ENCODE measurements around the gene DOP1A. TPM values are rescaled to one million over a fixed set of nuclear protein-coding genes. Genes with fewer than 3 reads are reported as not detected.

DOP1A gene
- total RNA-seq, 1 donor from 2014 or later: 23.1 TPM

GRCh38 chr6:83138118-83138722 lies 70.7 kb downstream of the DOP1A start:
- Mint-ChIP-seq H3K36me3 (ENCODE audit: unreplicated experiment) (peaks cover 43% of the 10 kb centered on the region), H3K4me1 (ENCODE audit: unreplicated experiment) (no peaks in the 10 kb centered on the region), H3K9me3 (ENCODE audit: unreplicated experiment) (no peaks in the 10 kb centered on the region), H3K4me3 (ENCODE audit: unreplicated experiment) (no peak overlapping the region), H3K27ac (ENCODE audit: unreplicated experiment) (no peak overlapping the region), H3K27me3 (ENCODE audit: unreplicated experiment) (no peaks in the 10 kb centered on the region)
- TF ChIP-seq, protein P1, sequence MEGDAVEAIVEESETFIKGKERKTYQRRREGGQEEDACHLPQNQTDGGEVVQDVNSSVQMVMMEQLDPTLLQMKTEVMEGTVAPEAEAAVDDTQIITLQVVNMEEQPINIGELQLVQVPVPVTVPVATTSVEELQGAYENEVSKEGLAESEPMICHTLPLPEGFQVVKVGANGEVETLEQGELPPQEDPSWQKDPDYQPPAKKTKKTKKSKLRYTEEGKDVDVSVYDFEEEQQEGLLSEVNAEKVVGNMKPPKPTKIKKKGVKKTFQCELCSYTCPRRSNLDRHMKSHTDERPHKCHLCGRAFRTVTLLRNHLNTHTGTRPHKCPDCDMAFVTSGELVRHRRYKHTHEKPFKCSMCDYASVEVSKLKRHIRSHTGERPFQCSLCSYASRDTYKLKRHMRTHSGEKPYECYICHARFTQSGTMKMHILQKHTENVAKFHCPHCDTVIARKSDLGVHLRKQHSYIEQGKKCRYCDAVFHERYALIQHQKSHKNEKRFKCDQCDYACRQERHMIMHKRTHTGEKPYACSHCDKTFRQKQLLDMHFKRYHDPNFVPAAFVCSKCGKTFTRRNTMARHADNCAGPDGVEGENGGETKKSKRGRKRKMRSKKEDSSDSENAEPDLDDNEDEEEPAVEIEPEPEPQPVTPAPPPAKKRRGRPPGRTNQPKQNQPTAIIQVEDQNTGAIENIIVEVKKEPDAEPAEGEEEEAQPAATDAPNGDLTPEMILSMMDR (IDR thresholded peaks at IDR 0.05): no peak
- no peak for DNase-seq (ENCODE audit: extremely low spot score, unreplicated experiment)

DNA sequence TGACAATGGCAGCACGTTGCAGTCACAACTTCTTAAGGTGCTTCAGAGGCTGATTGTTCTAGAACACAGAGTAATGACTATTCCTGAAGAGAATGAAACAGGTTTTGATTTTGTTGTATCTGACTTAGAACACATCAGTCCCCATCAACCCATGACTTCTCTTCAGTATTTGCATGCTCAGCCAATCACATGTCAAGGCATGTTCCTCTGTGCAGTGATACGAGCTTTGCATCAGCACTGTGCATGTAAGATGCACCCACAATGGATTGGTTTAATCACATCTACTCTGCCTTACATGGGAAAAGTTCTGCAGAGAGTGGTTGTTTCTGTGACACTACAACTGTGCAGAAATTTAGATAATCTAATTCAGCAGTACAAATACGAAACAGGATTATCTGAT lies 71.3 kb downstream of the DOP1A start:
- H3K36me3 Mint-ChIP-seq (ENCODE audit: unreplicated experiment): peaks cover 48% of the 10 kb centered on the region
- no peaks in the 10 kb centered on the region for H3K9me3 Mint-ChIP-seq (ENCODE audit: unreplicated experiment)
- no peaks in the 10 kb centered on the region for H3K4me1 Mint-ChIP-seq (ENCODE audit: unreplicated experiment)
- no peaks in the 10 kb centered on the region for H3K27me3 Mint-ChIP-seq (ENCODE audit: unreplicated experiment)
- no peak overlapping the region for H3K4me3 Mint-ChIP-seq (ENCODE audit: unreplicated experiment)
- no peak overlapping the region for H3K27ac Mint-ChIP-seq (ENCODE audit: unreplicated experiment)
- TF ChIP-seq, protein P1 (IDR thresholded peaks at IDR 0.05): no peak
- DNase-seq (ENCODE audit: extremely low spot score, unreplicated experiment): no peak

DNA sequence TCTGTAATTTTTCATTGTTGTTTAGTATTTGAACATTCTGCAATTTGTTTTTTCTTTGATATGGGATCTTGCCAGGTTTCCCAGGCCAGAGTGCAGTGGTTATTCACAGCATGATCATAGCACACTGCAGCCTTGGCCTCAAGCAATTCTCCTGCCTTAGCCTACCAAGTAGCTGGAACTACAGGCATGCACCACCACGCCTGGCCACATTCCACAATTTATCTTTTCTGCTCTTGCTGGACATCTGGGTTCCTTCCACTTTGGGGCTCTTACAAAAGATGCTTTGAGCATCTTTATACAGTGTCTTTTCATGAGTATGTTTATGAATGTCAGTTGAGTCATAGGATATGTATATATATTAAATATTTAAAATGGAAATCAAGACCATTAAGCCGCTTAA lies 83.6 kb downstream of the DOP1A start:
- Mint-ChIP-seq H3K27me3 (ENCODE audit: unreplicated experiment) (no peaks in the 10 kb centered on the region), H3K4me1 (ENCODE audit: unreplicated experiment) (peaks cover 7% of the 10 kb centered on the region), H3K27ac (ENCODE audit: unreplicated experiment) (no peak overlapping the region), H3K9me3 (ENCODE audit: unreplicated experiment) (no peaks in the 10 kb centered on the region), H3K36me3 (ENCODE audit: unreplicated experiment) (peaks cover 44% of the 10 kb centered on the region), H3K4me3 (ENCODE audit: unreplicated experiment) (no peak overlapping the region)
- DNase-seq (ENCODE audit: extremely low spot score, unreplicated experiment): no peak
- TF ChIP-seq, protein P1 (IDR thresholded peaks at IDR 0.05): no peak

DNA sequence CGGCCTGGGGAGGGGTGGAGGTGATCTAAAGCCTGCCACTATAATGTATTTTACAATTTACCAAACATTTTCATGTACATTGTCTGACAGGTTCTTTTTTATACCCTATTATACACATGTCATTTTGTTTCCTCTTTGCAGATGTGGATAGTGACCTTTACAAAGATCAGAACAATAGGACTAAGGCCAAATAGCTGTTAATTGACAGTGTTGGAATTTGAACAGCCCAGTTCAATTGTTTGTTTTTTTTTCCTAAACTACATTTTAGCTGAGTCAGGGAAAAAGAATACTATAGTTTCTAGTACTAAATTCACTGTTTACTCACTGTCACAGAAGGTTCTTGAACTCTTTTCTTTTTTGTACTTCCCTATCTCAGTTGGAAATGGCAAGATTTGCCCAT lies 85.4 kb downstream of the DOP1A start:
- TF ChIP-seq, protein P1 (IDR thresholded peaks at IDR 0.05): no peak
- no peaks in the 10 kb centered on the region for H3K9me3 Mint-ChIP-seq (ENCODE audit: unreplicated experiment)
- no peak overlapping the region for H3K4me3 Mint-ChIP-seq (ENCODE audit: unreplicated experiment)
- no peak overlapping the region for H3K27ac Mint-ChIP-seq (ENCODE audit: unreplicated experiment)
- H3K4me1 Mint-ChIP-seq (ENCODE audit: unreplicated experiment): peaks cover 7% of the 10 kb centered on the region
- DNase-seq (ENCODE audit: extremely low spot score, unreplicated experiment): no peak
- peaks cover 48% of the 10 kb centered on the region for H3K36me3 Mint-ChIP-seq (ENCODE audit: unreplicated experiment)
- H3K27me3 Mint-ChIP-seq (ENCODE audit: unreplicated experiment): no peaks in the 10 kb centered on the region

DNA sequence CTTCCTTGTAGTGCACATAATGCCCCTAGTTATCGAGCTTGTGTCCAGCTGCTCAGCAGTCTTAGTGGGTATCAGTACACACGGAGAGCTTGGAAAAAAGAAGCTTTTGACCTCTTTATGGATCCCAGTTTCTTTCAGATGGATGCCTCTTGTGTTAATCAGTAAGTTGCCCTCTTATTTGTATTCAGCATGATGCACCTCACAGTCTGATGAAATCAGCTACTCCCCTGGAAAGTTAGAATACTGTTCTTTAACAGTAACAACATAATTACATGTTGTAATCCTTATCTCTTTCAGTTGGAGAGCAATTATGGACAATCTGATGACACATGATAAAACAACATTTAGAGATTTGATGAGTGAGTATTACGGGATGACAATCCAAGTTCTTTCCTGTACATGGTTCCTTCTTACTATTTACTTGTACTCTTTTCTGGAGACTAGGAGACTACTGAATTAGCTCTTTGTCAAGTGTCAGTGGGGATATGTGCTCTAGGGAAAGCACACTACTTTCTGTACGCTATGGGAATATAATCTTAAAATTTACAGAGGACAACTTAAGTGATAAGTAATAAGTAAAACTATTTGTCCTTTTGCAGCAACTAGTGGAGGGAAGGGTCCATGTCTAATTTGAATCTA lies 86.5 kb downstream of the DOP1A start:
- TF ChIP-seq, protein P1 (IDR thresholded peaks at IDR 0.05): no peak
- Mint-ChIP-seq H3K27ac (ENCODE audit: unreplicated experiment) (no peak overlapping the region), H3K36me3 (ENCODE audit: unreplicated experiment) (peaks cover 45% of the 10 kb centered on the region), H3K27me3 (ENCODE audit: unreplicated experiment) (no peaks in the 10 kb centered on the region), H3K9me3 (ENCODE audit: unreplicated experiment) (no peaks in the 10 kb centered on the region), H3K4me3 (ENCODE audit: unreplicated experiment) (no peak overlapping the region), H3K4me1 (ENCODE audit: unreplicated experiment) (peaks cover 7% of the 10 kb centered on the region)
- no peak for DNase-seq (ENCODE audit: extremely low spot score, unreplicated experiment)
